NB4 (cell line): Measurements from ENCODE around the gene SLK.

Experiments used
- MYC ChIP-seq: IDR thresholded peaks from 2 replicates; pipeline ENCODE4 v1.6.1; 2011; ENCODE audit warnings: low read depth, low read length
- POLR2A ChIP-seq: IDR thresholded peaks from 2 replicates; pipeline ENCODE4 v1.6.1; 2011; ENCODE audit warnings: mild to moderate bottlenecking; ENCODE audit not compliant: insufficient read length; ENCODE audit errors: extremely low read depth

DNA sequence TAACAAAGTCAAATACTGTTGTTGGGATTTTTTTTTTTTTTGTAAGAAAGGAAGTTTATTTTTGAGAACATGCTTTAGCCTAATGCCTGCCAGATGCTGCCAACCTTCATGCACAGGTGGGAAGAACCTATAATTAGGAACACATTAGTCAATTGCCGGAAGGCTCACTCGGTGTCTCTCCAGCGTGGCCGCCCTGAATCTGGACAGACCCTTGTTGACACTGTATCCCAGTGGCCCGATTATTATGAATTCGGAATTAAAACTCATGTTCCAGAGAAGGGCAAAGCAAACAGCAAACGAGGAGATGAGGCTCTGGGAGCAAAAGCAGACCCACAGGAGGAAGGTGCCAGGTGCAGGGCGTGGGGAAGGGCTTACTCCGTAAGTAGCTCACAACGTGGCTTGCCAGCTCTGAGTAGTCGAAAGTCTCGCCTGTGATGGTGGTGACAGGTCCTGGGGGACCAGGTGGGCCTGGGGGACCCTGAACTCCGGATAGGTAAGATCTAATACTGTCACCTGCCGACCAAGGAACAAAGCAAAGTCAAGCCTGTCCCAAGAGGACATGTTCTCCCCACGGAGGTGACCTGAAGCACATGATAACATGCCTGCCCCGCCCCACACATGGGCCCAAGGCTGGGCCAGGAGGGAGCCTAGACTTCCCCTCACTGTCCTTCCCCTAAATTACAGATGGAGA, 70.5 kb downstream of the SLK start:
- TF ChIP-seq POLR2A: no peak
- no peak for TF ChIP-seq MYC
